GM18519 (cell line): ENCODE results near the gene PLPPR2.
"Not testable (repeated sequence)": the region's sequence is repeated elsewhere in the genome, so short reads cannot be mapped to it uniquely, and the experiment has no call there.

Experiments used
- ATAC-seq: cut with Tn5 transposase; IDR thresholded peaks from one replicate; pipeline ENCODE4 v1.9.1; 2021; ENCODE audit warnings: mild to moderate bottlenecking, moderate library complexity; ENCODE audit not compliant: unreplicated experiment, low FRiP score

The PLPPR2 gene

DNA sequence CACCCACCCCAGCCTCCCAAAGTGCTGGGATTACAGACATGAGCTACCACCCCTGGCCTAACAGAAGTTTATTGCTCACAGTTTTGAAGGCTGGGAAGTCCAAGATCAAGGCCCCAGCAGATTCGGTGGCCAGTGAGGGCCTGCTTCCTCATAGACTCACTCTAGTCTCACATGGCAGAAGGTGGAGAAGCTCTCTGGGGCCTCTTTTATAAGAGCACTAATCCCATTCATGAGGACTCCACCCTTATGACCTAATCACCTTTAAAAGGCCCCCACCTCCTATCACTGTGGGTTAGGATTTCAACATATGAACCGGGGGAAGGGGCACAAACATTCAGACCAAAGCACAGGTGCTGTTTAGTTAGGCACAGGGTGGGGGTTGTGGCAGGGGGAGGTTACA lies 12.3 kb downstream of the PLPPR2 start:
- ATAC-seq, result no peak

DNA sequence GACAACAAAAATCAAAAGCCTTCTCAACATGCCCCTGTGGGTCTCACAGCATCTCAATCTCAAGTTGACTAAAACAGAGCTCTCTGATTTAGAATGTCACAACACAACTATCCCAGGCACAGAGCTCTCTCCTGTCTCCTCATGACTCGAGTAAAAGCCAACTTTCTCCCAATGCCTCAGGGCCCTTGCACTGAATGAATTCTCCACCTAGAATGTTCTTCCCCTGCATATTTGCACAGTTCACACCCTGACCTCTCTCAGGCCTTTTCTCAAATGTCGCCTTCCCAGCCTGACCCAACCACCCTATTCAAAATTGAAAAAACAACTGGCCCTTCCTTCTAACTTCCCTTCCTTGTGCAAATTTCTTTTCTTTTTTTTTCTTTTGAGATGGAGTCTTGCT lies 15.5 kb downstream of the PLPPR2 start:
- no peak for ATAC-seq

DNA sequence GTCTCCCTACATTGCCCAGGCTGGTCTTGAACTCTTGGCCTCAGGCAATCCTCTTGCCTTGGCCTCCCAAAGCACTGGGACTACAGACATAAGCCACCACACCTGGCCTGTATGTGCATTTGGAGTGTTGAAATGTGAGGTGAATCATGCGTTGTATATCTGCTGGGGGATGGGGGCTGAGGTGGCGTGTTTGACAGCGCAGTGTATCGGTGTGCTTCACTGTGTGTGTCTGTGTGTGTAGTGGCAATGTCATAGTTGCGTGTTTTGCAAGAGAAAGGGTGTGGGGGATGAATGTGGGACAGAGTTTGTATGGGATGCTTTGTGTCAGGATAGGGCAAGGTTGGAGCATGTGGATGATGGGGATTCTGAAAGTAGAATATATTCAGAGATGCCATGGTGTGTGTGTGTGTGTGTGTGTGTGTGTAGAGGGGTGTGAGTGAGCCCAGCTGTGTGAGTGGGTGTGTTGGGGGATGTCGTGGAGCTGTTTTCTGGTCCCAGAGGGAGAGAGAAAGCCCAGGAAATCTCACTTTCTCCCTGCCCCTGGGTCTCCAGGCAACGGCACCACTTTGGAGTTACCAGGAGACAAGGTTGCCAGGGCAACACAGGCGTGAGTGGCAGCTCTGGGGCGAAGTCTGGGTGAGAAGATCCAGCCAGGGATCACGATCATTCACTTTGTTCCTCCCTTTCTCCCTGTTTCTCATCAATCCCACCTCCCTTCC lies 18.1 kb downstream of the PLPPR2 start:
- no peak for ATAC-seq

DNA sequence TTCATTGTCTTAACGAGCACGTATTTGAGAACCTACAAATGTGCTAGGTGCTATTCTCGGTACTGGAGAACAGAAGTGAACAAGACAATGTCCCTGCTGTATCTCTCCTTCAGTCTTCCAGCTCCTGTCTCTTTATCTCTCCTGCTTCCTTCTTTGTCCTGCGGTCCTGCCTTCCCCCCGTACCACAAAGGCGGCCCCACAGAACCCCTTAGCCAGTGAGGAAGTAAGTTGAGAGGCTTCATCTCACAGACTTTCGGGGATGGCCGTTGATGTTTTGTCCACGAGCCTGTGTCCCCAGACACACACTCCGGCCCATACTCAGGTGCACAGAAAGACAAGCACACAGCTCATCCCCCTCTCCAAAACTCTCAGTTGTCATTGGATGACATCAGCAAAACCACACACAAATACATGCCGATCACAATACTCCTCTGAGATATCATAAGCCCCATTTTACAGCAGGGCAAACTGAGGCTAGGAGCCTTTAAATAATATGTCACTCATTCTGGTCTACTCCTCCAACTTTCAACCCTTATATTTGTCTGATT lies 18.7 kb downstream of the PLPPR2 start:
- no peak for ATAC-seq

DNA sequence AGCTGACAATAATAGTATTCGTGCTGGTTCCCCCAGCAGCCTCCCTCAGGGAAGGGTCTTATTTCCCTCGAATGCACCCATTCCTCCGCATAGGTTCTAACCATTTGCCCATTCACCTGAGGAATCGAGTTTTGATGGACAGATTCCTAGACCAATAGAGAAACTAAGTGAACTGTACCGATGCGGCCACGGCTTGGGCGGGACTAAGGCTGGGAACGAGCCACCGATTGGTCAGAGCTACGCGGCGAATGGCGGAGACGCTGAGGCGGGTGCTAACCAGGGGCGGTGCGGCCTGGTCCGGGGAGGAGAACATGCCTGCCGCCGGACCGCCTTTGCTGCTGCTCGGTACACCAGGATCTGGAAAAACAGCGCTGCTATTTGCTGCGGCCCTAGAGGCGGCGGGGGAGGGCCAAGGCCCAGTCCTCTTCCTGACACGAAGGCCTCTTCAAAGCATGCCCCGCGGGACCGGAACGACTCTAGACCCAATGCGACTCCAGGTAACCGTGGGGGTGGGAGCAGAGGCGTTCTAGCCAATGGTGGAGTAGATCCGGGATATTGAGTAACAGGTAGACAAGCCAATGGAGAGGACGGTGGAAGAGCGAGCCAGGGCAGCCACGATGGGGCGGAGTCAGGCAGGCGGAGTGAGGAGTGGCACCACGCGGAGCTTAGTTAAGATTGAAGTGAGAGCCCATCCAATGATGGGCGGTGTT lies 19.4 kb downstream of the PLPPR2 start, which contains the start of gene SWSAP1:
Gene SWSAP1 (plus strand): TSS at position 234 of the 710 bp plus-strand sequence. CDS start 15 bp downstream, at position 249.
- ATAC-seq, result peak; percentile 82

DNA sequence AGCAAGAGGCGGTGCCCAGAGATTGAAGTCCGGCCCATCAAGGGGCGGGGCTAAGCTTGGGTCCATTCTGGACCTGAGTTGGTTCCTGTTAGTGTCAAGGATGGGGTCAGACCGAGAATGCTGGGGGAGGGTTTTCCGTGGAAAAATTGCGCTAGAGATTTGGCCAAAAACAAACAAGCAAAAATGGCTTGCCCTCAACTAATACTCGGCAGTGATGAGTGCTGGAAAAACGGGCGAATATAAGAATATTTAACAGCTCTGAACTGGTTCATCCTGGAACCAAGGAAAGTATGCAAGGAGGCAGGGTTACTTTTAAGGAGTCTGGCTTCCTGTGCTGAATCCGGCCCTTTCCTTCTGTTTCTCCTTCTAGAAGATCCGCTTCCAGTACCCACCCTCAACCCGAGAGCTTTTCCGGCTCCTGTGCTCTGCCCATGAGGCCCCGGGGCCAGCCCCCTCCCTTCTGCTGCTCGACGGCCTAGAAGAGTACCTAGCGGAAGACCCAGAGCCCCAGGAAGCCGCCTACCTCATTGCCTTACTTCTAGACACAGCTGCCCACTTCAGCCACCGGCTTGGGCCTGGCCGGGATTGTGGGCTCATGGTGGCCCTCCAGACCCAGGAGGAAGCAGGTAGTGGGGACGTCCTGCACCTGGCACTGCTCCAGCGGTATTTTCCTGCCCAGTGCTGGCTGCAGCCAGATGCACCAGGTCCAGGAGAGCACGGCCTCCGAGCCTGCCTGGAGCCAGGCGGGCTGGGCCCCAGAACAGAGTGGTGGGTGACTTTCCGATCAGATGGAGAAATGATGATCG lies 20.1 kb downstream of the PLPPR2 start:
- no peak for ATAC-seq

DNA sequence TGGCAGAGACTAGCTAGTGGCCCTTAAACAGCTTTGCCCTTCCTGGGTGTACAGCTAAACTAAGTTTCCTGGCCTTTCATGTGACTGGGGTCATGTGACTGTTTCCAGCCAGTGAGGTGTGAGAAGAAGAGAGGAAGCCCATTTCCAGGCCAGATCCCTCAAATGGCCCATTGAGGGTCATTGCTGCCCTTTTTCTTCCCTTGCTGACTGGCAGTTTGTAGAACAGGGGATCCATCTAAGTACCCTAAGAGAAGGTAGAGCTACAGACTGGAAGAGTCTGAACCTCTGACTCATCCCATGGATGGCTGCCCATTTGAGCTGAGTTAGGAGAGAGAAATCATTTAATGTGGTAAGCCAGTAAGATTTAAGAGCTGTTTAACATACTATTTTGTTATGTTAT lies 22.0 kb downstream of the PLPPR2 start:
- ATAC-seq, result no peak

DNA sequence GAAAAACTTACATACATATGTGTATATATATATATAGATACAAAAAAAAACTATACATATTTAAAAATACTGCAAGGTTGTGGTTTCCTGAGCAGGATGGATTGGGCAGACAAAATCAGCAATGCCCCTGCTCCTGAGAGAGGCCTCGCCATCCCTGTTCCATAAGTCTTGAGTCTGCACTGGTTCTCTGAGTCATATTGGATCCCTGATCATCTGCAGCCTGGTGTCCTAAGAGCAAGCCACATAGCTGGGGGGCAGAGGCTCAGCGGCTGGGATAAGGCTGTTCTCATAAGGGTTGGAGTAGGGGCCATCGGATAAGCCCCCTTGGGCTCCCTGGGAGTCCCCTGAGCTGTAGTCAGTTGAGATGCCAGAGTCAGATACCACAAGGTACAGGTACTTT lies 22.5 kb downstream of the PLPPR2 start:
- ATAC-seq, result no peak

DNA sequence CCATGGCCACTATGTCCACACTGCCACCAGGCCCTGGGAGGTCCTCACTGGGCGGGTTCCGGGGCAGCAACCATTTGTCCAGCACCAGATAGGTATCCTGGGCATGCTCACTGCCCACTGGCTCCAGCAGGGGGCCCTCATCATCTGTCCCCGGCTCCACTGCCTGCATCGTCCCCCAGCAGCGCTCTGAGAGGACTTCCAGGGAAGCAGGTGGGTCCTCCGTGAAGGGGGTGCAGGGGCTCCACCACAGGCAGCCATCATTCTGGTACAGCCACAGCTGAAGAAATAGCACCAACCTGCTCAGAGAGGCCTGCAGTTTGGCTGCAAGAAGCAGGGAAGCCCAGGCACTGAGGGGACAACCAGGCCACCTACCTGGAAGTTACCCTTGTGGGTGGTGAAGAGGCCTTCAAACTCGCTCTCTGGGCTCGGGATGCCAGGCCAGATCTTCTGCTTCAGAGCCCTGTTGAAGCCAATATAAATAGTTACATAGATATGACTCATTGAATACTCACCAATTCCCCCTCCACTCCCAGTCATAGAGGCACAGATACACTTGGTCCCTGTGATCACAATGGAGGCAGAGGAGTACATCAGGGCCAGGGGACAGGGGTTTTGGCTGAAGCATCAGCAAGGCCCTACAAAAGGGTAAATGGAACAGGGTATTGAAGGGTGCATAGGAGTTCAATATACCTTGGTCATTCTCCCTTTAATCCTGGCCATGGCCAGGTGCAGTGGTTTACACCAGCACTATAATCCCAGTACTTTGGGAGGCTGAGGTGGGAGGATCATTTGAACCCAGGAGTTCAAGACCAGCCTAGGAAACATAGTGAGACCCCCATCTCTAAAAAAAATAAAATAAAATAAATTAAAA lies 23.3 kb downstream of the PLPPR2 start:
- no peak for ATAC-seq

DNA sequence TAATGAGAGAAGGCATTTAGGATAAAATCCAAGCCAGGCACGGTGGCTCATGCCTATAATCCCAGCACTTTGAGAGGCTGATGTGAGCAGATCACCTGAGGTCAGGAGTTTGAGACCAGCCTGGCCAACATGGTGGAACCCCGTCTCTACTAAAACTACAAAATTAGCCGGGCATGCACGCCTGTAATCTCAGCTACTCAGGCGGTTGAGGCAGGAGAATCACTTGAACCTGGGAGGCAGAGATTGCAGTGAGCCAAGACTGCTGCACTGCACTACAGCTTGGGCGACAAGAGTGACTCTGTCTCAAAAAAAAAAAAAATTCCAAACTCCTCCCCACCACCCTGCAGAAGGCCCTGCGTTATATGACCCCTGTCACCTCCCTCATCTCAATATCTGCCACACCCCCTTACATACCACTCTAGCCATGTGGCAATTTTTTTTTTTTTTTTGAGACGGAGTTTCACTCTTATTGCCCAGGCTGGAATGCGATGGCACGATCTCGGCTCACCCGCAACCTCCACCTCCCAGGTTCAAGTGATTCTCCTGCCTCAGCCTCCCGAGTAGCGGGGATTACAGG lies 24.1 kb downstream of the PLPPR2 start:
- not testable (repeated sequence) for ATAC-seq

DNA sequence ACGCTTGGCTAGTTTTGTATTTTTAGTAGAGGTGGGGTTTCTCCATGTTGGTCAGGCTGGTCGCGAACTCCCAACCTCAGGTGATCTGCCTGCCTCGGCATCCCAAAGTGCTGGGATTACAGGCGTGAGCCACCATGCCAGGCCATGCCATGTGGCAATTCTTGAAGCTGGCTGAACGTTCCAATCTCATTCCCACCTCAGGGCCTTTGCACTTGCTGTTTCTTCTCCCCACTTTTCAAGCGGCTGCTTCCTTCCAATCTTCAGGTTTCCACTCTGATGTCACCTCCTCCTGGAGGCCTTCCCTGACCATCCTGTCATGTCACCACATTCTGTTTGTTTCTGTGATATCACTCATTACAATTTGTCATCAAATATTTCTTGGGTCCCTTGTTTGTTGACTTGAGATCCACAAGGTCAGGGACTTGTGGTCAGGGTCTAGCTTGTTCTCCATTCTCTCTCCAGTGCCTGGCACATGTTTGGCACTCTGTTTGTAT lies 24.7 kb downstream of the PLPPR2 start:
- no peak for ATAC-seq

DNA sequence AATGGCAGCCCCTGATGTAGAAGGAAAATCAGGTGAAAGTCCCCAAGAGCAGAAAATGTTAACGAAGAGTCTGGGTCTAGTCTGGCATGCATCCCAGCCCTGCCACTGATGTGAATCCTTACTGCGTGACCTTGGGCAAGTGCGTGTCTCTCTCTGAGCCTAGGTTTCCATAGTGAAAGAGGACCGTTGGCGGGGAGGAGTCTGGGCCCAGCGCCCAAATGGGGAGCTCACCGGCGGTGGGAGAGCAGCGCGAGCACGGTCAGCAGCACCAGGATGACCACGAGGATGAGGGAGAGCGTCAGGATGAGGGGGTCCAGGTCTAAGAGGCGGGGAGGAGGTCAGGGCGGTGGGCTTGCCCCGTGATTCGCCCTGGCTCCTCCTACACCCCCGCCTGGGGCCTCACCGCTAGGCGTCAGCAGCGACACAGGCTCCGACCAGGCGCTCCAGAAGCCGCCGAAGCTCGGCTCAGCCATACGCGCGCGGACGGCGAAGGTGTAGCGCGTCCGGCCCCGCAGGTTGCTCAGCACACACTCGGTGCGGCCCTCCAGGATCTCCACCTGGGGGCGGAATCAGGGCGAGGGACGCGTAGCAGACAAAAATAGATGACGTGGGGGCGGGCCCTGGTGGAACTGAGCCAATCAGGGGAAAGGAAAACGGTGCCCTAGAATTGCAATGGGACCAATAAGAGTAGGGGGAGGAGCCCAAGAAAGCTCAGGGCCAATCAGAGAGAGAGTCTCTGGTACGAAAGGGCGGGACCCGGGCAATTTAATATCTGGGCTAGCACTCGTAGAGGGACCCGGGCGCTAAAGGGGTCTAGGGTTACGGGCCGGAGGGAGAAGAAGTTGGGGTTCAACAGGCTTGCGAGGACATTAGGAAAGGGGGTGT lies 25.7 kb downstream of the PLPPR2 start:
- peak; percentile 41 for ATAC-seq

DNA sequence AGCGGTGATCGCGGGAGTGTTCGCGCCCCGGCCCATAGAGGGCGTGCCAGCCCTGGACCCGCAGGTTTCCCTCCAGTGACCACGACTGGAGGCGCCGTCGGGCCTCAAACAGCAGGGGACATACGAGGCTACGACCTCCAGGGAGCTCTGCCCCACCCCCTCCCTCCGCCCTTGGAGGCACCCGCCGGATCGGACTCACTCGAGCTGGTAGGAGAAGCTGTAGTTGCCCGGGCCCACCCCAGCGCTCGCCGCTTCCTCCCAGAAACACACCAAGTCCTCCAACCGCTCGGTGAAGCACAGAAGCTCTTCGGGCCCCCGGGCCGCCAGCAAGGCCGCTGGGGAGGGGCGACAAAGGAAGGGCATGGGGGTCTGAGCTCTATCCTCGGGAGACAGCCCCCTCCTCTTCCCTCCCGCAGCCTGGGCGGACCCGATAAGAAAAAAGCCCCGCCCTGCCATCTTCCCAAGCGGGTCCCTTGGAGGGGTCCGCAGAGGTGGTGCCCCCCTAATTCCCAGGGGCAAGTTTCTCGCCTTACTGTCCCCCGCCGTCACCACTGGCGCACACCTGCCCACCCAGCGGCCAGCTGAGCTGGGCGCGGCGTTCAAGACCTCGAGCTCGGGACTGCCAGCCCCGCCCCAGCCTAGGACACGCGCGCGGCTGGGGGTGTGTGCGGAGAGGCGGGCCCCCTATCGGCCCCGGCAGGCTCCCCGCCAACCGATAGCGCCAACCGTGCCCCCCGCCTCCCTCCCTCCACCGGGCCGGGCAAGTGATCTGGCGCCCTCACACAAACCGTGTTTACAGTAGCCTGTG lies 27.9 kb downstream of the PLPPR2 start:
- ATAC-seq, result no peak

DNA sequence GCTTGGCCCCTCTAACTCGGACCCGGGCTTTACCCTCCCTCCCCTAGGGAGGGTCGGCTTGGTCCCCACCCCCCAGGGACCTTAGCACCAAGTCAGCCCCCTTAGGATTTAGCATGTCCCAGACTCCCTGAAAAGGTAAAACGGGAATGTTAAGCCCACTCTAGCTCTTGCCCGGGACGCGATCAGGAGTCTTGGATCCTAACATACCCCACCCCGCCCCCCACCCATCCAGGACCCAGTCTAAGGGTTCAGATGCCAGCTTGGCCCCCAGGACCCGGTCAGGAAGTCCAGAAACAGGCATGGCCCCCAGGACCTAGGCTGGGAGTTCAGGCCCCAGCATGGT lies 28.4 kb downstream of the PLPPR2 start:
- ATAC-seq, result no peak

DNA sequence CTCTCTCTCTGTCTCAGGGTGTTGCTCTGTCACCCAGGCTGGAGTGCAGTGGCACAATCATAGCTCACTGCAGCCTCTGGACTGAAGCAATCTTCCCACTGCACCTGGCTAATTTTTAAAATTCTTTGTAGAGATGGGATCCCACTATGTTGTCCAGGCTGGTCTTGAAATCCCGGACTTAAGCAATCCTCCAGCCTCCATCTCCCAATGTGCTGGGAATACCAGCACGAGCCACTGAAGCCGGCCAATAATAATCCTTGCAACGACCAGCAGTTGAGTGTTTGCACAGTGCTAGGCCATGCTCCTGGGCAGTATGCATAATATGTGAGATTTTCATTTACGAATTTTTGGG lies 29.5 kb downstream of the PLPPR2 start:
- ATAC-seq, result no peak

DNA sequence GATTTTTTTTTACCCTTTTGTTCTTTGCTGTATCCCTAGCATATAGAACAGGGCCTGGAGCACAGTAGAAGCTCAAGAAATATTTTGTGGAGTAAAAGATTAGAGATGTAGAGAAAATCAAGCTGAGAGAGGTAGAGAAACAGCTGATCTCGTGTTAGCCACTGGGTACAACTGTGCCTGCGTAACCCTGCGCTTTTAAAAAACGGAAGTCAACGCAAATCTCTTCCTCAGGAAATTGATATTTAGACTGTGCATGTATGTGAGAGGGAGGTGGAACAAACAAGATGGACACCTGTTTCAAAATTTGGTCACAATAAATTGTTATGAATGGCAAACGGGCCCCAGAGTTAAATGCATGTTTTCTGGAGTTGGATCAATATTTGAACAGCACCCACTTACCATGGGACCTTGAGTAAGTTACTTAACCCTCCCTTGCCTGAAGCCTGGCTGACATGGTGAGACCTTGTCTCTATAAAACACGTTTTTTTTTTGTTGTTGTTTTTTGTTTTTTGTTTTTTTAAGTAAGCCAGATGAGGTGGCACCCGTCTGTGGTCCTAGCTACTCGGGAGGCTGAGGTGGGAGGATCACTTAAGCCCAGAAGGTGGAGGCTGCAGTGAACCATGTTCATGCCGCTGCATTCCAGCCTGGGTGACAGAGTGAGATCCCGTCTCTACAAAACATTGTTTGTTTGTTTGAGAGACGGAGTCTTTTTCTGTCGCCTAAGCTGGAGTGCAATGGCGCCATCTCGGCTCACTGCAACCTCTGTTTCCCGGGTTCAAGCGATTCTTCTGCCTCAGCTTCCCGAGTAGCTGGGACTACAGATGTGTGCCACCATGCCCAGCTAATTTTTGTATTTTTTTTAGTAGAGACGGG lies 32.2 kb downstream of the PLPPR2 start:
- no peak for ATAC-seq

DNA sequence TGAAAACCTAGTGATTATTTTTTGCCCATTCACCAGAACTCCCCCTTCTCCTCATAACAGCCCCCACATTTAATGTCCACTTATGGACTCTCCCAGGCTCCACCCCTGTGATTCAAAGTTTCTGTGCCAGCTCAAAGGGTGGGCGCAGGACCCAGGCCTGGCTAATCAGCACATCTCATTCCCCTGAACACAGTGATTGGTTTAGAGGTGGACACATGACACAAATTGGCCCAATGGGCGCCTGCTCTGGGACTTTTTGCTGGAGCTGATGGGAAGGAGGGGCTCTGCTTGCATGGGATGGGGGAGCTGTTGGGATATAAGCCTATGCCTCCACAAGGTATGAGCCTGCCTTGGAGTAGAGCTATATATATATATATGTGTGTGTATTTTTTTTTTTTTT lies 35.1 kb downstream of the PLPPR2 start:
- ATAC-seq, result no peak
